Measurements from ENCODE around the gene MXRA5.
"Not testable (repeated sequence)": the region's sequence is repeated elsewhere in the genome, so short reads cannot be mapped to it uniquely, and the experiment has no call there.

Gene MXRA5

GRCh38 chrX:3343569-3343968 is 2.9 kb downstream of the MXRA5 start:
- WGBS, 2 experiments (ENCODE audit: insufficient coverage in 2 of 2), result 17% methylated on average over 7 of the region's 24 CpGs; no CpG with 5 or more reads in 1 of the 2 experiments
- not testable (repeated sequence) for H3K36me3 ChIP-seq (ENCODE audit: control insufficient read depth, insufficient read depth, low read length); H3K27ac ChIP-seq (ENCODE audit: low read depth, low read length, severe bottlenecking); H3K4me3 ChIP-seq (ENCODE audit: extremely low read depth, insufficient read depth, low read length, poor library complexity, severe bottlenecking); H3K4me1 ChIP-seq (ENCODE audit: control insufficient read depth, insufficient read depth, low read length, poor library complexity, severe bottlenecking); H3K9me3 ChIP-seq (ENCODE audit: control insufficient read depth, low read length)

GRCh38 chrX:3340016-3340415 is 6.4 kb downstream of the MXRA5 start:
- no peak overlapping the region for H3K4me3 ChIP-seq (ENCODE audit: extremely low read depth, insufficient read depth, low read length, poor library complexity, severe bottlenecking)
- no peaks in the 10 kb centered on the region for H3K36me3 ChIP-seq (ENCODE audit: control insufficient read depth, insufficient read depth, low read length)
- WGBS, 2 experiments (ENCODE audit: insufficient coverage in 2 of 2), result 100% methylated on average over 1 of the region's 1 CpG; no CpG with 5 or more reads in 1 of the 2 experiments
- no peak overlapping the region for H3K27ac ChIP-seq (ENCODE audit: low read depth, low read length, severe bottlenecking)
- H3K4me1 ChIP-seq (ENCODE audit: control insufficient read depth, insufficient read depth, low read length, poor library complexity, severe bottlenecking), result no peaks in the 10 kb centered on the region
- H3K9me3 ChIP-seq (ENCODE audit: control insufficient read depth, low read length), result no peaks in the 10 kb centered on the region

GRCh38 chrX:3326681-3327080 is 19.8 kb downstream of the MXRA5 start:
- WGBS, 2 experiments (ENCODE audit: insufficient coverage in 2 of 2), result 89 to 100% methylated on average over 1 to 2 of the region's 7 CpGs
- Histone ChIP-seq H3K4me1 (ENCODE audit: control insufficient read depth, insufficient read depth, low read length, poor library complexity, severe bottlenecking) (no peaks in the 10 kb centered on the region), H3K4me3 (ENCODE audit: extremely low read depth, insufficient read depth, low read length, poor library complexity, severe bottlenecking) (no peak overlapping the region), H3K27ac (ENCODE audit: low read depth, low read length, severe bottlenecking) (no peak overlapping the region), H3K36me3 (ENCODE audit: control insufficient read depth, insufficient read depth, low read length) (no peaks in the 10 kb centered on the region), H3K9me3 (ENCODE audit: control insufficient read depth, low read length) (no peaks in the 10 kb centered on the region)

- Histone ChIP-seq H3K4me3 (ENCODE audit: extremely low read depth, insufficient read depth, low read length, poor library complexity, severe bottlenecking) (no peak overlapping the region), H3K4me1 (ENCODE audit: control insufficient read depth, insufficient read depth, low read length, poor library complexity, severe bottlenecking) (no peaks in the 10 kb centered on the region), H3K9me3 (ENCODE audit: control insufficient read depth, low read length) (no peaks in the 10 kb centered on the region), H3K27ac (ENCODE audit: low read depth, low read length, severe bottlenecking) (no peak overlapping the region), H3K36me3 (ENCODE audit: control insufficient read depth, insufficient read depth, low read length) (no peaks in the 10 kb centered on the region)
- 97 to 100% methylated on average over 3 of the region's 7 CpGs for WGBS, 2 experiments (ENCODE audit: insufficient coverage in 2 of 2)
These were observed 25.9 kb downstream of the MXRA5 start for GRCh38 chrX:3320471-3321046.

GRCh38 chrX:3317191-3317718 is 29.2 kb downstream of the MXRA5 start:
- no peak overlapping the region for H3K4me3 ChIP-seq (ENCODE audit: extremely low read depth, insufficient read depth, low read length, poor library complexity, severe bottlenecking)
- 92 to 93% methylated on average over 20 to 46 of the region's 47 CpGs for WGBS, 2 experiments (ENCODE audit: insufficient coverage in 2 of 2)
- no peaks in the 10 kb centered on the region for H3K9me3 ChIP-seq (ENCODE audit: control insufficient read depth, low read length)
- H3K36me3 ChIP-seq (ENCODE audit: control insufficient read depth, insufficient read depth, low read length), result no peaks in the 10 kb centered on the region
- H3K4me1 ChIP-seq (ENCODE audit: control insufficient read depth, insufficient read depth, low read length, poor library complexity, severe bottlenecking), result no peaks in the 10 kb centered on the region
- H3K27ac ChIP-seq (ENCODE audit: low read depth, low read length, severe bottlenecking), result no peak overlapping the region

GRCh38 chrX:3312109-3312508 is 34.3 kb downstream of the MXRA5 start:
- no CpG with 5 or more reads among the region's 2 CpGs for WGBS, 2 experiments (ENCODE audit: insufficient coverage in 2 of 2)
- H3K4me3 ChIP-seq (ENCODE audit: extremely low read depth, insufficient read depth, low read length, poor library complexity, severe bottlenecking), result no peak overlapping the region
- no peaks in the 10 kb centered on the region for H3K9me3 ChIP-seq (ENCODE audit: control insufficient read depth, low read length)
- no peaks in the 10 kb centered on the region for H3K4me1 ChIP-seq (ENCODE audit: control insufficient read depth, insufficient read depth, low read length, poor library complexity, severe bottlenecking)
- no peak overlapping the region for H3K27ac ChIP-seq (ENCODE audit: low read depth, low read length, severe bottlenecking)
- H3K36me3 ChIP-seq (ENCODE audit: control insufficient read depth, insufficient read depth, low read length), result peaks cover 3% of the 10 kb centered on the region

- 60% methylated on average over 1 of the region's 1 CpG; no CpG with 5 or more reads in 1 of the 2 experiments for WGBS, 2 experiments (ENCODE audit: insufficient coverage in 2 of 2)
- Histone ChIP-seq H3K27ac (ENCODE audit: low read depth, low read length, severe bottlenecking) (no peak overlapping the region), H3K9me3 (ENCODE audit: control insufficient read depth, low read length) (no peaks in the 10 kb centered on the region), H3K4me3 (ENCODE audit: extremely low read depth, insufficient read depth, low read length, poor library complexity, severe bottlenecking) (no peak overlapping the region), H3K4me1 (ENCODE audit: control insufficient read depth, insufficient read depth, low read length, poor library complexity, severe bottlenecking) (no peaks in the 10 kb centered on the region), H3K36me3 (ENCODE audit: control insufficient read depth, insufficient read depth, low read length) (peaks cover 3% of the 10 kb centered on the region)
These were observed 38.6 kb downstream of the MXRA5 start for GRCh38 chrX:3307881-3308280.

GRCh38 chrX:3299636-3300035 is 46.8 kb downstream of the MXRA5 start:
- Histone ChIP-seq H3K9me3 (ENCODE audit: control insufficient read depth, low read length) (no peaks in the 10 kb centered on the region), H3K4me1 (ENCODE audit: control insufficient read depth, insufficient read depth, low read length, poor library complexity, severe bottlenecking) (no peaks in the 10 kb centered on the region), H3K27ac (ENCODE audit: low read depth, low read length, severe bottlenecking) (no peak overlapping the region), H3K36me3 (ENCODE audit: control insufficient read depth, insufficient read depth, low read length) (no peaks in the 10 kb centered on the region), H3K4me3 (ENCODE audit: extremely low read depth, insufficient read depth, low read length, poor library complexity, severe bottlenecking) (no peak overlapping the region)
- no CpG with 5 or more reads among the region's 1 CpG for WGBS, 2 experiments (ENCODE audit: insufficient coverage in 2 of 2)

- WGBS, 2 experiments (ENCODE audit: insufficient coverage in 2 of 2), result 89 to 100% methylated on average over 1 to 3 of the region's 5 CpGs
- no peak overlapping the region for H3K4me3 ChIP-seq (ENCODE audit: extremely low read depth, insufficient read depth, low read length, poor library complexity, severe bottlenecking)
- no peak overlapping the region for H3K27ac ChIP-seq (ENCODE audit: low read depth, low read length, severe bottlenecking)
- no peaks in the 10 kb centered on the region for H3K4me1 ChIP-seq (ENCODE audit: control insufficient read depth, insufficient read depth, low read length, poor library complexity, severe bottlenecking)
- no peaks in the 10 kb centered on the region for H3K36me3 ChIP-seq (ENCODE audit: control insufficient read depth, insufficient read depth, low read length)
- no peaks in the 10 kb centered on the region for H3K9me3 ChIP-seq (ENCODE audit: control insufficient read depth, low read length)
These were observed 50.7 kb downstream of the MXRA5 start for GRCh38 chrX:3295731-3296130.

GRCh38 chrX:3293251-3293650 is 53.2 kb downstream of the MXRA5 start:
- Histone ChIP-seq H3K36me3 (ENCODE audit: control insufficient read depth, insufficient read depth, low read length) (no peaks in the 10 kb centered on the region), H3K9me3 (ENCODE audit: control insufficient read depth, low read length) (no peaks in the 10 kb centered on the region), H3K4me3 (ENCODE audit: extremely low read depth, insufficient read depth, low read length, poor library complexity, severe bottlenecking) (no peak overlapping the region), H3K4me1 (ENCODE audit: control insufficient read depth, insufficient read depth, low read length, poor library complexity, severe bottlenecking) (no peaks in the 10 kb centered on the region), H3K27ac (ENCODE audit: low read depth, low read length, severe bottlenecking) (no peak overlapping the region)
- 60 to 86% methylated on average over 1 of the region's 2 CpGs for WGBS, 2 experiments (ENCODE audit: insufficient coverage in 2 of 2)

- H3K36me3 ChIP-seq (ENCODE audit: control insufficient read depth, insufficient read depth, low read length), result no peaks in the 10 kb centered on the region
- no peak overlapping the region for H3K27ac ChIP-seq (ENCODE audit: low read depth, low read length, severe bottlenecking)
- H3K4me1 ChIP-seq (ENCODE audit: control insufficient read depth, insufficient read depth, low read length, poor library complexity, severe bottlenecking), result peaks cover 9% of the 10 kb centered on the region
- H3K9me3 ChIP-seq (ENCODE audit: control insufficient read depth, low read length), result no peaks in the 10 kb centered on the region
- no CpG with 5 or more reads among the region's 1 CpG for WGBS, 2 experiments (ENCODE audit: insufficient coverage in 2 of 2)
- no peak overlapping the region for H3K4me3 ChIP-seq (ENCODE audit: extremely low read depth, insufficient read depth, low read length, poor library complexity, severe bottlenecking)
These were observed 55.9 kb downstream of the MXRA5 start for GRCh38 chrX:3290561-3290960.

Data from mesodermal cell (in vitro differentiated cells).